ENCODE results near the gene ME3. TPM values are rescaled to one million over a fixed set of nuclear protein-coding genes. Genes with fewer than 3 reads are reported as not detected.

The ME3 gene
- total RNA-seq, 1 experiment from 2014 or later, result 83.8 TPM

- H3K4me2 ChIP-seq (ENCODE audit: low read length), result no peak overlapping the region
- H3K36me3 ChIP-seq (ENCODE audit: low read depth, low read length), result no peaks in the 10 kb centered on the region
- no peaks in the 10 kb centered on the region for H3K79me2 ChIP-seq (ENCODE audit: low read length)
- no peaks in the 10 kb centered on the region for H3K9me3 ChIP-seq (ENCODE audit: low read length)
- H3K4me3 ChIP-seq (ENCODE audit: low read length), result no peak overlapping the region
- no peak overlapping the region for H3K9ac ChIP-seq (ENCODE audit: low read length)
- H3K9me2 ChIP-seq (replicated peaks; ENCODE audit: low read length), result no peaks in the 10 kb centered on the region
- ChIA-PET CTCF (no interaction called here), POLR2A (ENCODE audit: unreplicated experiment) (no interaction called here)
- no peaks in the 10 kb centered on the region for H3F3A ChIP-seq (ENCODE audit: low read length, unreplicated experiment)
- BruUV-seq (replicated peaks), result no TSS peak
- no peak overlapping the region for H3K27ac ChIP-seq (ENCODE audit: low read length)
- H4K20me1 ChIP-seq (ENCODE audit: low read length), result no peaks in the 10 kb centered on the region
- no peaks in the 10 kb centered on the region for H3K4me1 ChIP-seq (ENCODE audit: insufficient read depth, low read length)
- H2AFZ ChIP-seq (ENCODE audit: low read length), result no peak overlapping the region
- intact Hi-C loops (cut with micrococcal nuclease), result no loop called here
- no peak for DNase-seq
- TF ChIP-seq EZH2 (IDR thresholded peaks at IDR 0.05; ENCODE audit: low read length, unreplicated experiment), result no peak
- no peak for TF ChIP-seq EZH2phosphoT487 (IDR thresholded peaks at IDR 0.05; ENCODE audit: borderline replicate concordance, low read length)
- TF ChIP-seq CTCF (conservative IDR thresholded peaks at IDR 0.05; ENCODE audit: low read depth, low read length), result no peak
- H3K27me3 ChIP-seq (ENCODE audit: low read length), result no peaks in the 10 kb centered on the region
- ATAC-seq, result no peak
These were observed 255.9 kb downstream of the ME3 start for GRCh38 chr11:86416494-86416893.

- Histone ChIP-seq H3K9me2 (replicated peaks; ENCODE audit: low read length) (no peaks in the 10 kb centered on the region), H3K27me3 (ENCODE audit: low read length) (no peaks in the 10 kb centered on the region), H3K9ac (ENCODE audit: low read length) (no peak overlapping the region), H3K4me3 (ENCODE audit: low read length) (no peak overlapping the region), H3K9me3 (ENCODE audit: low read length) (no peaks in the 10 kb centered on the region), H3K4me1 (ENCODE audit: insufficient read depth, low read length) (no peaks in the 10 kb centered on the region), H2AFZ (ENCODE audit: low read length) (no peak overlapping the region), H3K27ac (ENCODE audit: low read length) (no peak overlapping the region), H3F3A (ENCODE audit: low read length, unreplicated experiment) (no peaks in the 10 kb centered on the region), H3K4me2 (ENCODE audit: low read length) (no peak overlapping the region), H4K20me1 (ENCODE audit: low read length) (no peaks in the 10 kb centered on the region), H3K36me3 (ENCODE audit: low read depth, low read length) (no peaks in the 10 kb centered on the region), H3K79me2 (ENCODE audit: low read length) (no peaks in the 10 kb centered on the region)
- intact Hi-C loops (cut with micrococcal nuclease), result no loop called here
- ATAC-seq (no peak), DNase-seq (no peak)
- CTCF ChIA-PET, result interaction anchor here (0.5 kb wide), 1 partner anchor 350 kb away, joined by 5 read pairs; no protein-coding TSS in a partner anchor
- TF ChIP-seq EZH2phosphoT487 (IDR thresholded peaks at IDR 0.05; ENCODE audit: borderline replicate concordance, low read length) (no peak), CTCF (conservative IDR thresholded peaks at IDR 0.05; ENCODE audit: low read depth, low read length) (no peak), EZH2 (IDR thresholded peaks at IDR 0.05; ENCODE audit: low read length, unreplicated experiment) (no peak)
- BruUV-seq (replicated peaks), result no TSS peak
- POLR2A ChIA-PET (ENCODE audit: unreplicated experiment), result no interaction called here
These were observed 257.4 kb downstream of the ME3 start for GRCh38 chr11:86415026-86415425.

GRCh38 chr11:86414032-86414431 lies 258.4 kb downstream of the ME3 start:
- Histone ChIP-seq H3K27ac (ENCODE audit: low read length) (no peak overlapping the region), H3K4me2 (ENCODE audit: low read length) (no peak overlapping the region), H3K36me3 (ENCODE audit: low read depth, low read length) (no peaks in the 10 kb centered on the region), H3K4me3 (ENCODE audit: low read length) (no peak overlapping the region), H3K9me3 (ENCODE audit: low read length) (no peaks in the 10 kb centered on the region), H3F3A (ENCODE audit: low read length, unreplicated experiment) (no peaks in the 10 kb centered on the region), H3K4me1 (ENCODE audit: insufficient read depth, low read length) (no peaks in the 10 kb centered on the region), H3K79me2 (ENCODE audit: low read length) (no peaks in the 10 kb centered on the region), H3K27me3 (ENCODE audit: low read length) (no peaks in the 10 kb centered on the region), H4K20me1 (ENCODE audit: low read length) (no peaks in the 10 kb centered on the region), H3K9ac (ENCODE audit: low read length) (no peak overlapping the region), H3K9me2 (replicated peaks; ENCODE audit: low read length) (no peaks in the 10 kb centered on the region), H2AFZ (ENCODE audit: low read length) (no peak overlapping the region)
- BruUV-seq (replicated peaks), result no TSS peak
- TF ChIP-seq CTCF (conservative IDR thresholded peaks at IDR 0.05; ENCODE audit: low read depth, low read length) (no peak), EZH2 (IDR thresholded peaks at IDR 0.05; ENCODE audit: low read length, unreplicated experiment) (no peak), EZH2phosphoT487 (IDR thresholded peaks at IDR 0.05; ENCODE audit: borderline replicate concordance, low read length) (no peak)
- intact Hi-C loops (cut with micrococcal nuclease), result no loop called here
- ChIA-PET CTCF (no interaction called here), POLR2A (ENCODE audit: unreplicated experiment) (no interaction called here)
- DNase-seq (no peak), ATAC-seq (no peak)
